ENCODE data around the gene APOE.

APOE gene

DNA sequence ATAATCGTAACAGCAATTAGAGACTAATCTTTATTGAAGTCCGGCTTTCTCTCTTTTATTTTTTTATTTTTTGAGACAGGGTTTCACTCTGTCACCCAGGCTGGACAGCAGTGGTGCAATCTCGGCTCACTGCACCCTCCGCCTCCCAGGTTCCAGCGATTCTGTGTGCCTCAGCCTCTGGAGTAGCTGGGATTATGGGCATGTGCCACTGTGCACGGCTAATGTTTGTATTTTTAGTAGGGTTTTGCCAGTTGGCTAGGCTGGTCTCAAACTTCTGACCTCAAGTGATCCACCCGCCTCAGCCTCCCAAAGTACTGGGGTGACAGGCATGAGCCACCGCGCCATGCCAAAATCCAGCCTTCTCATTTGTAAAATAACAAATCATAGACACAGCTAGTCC, 44.0 kb downstream of the APOE start (continued):
- TF ChIP-seq TSHZ2 (CRISPR knock-in tag; IDR thresholded peaks at IDR 0.05) (no peak), POU6F1 (CRISPR knock-in tag; IDR thresholded peaks at IDR 0.05; ENCODE audit: borderline replicate concordance, low read depth) (no peak)

- ATAC-seq: peak; percentile 45
- TF ChIP-seq GLIS3 (CRISPR knock-in tag; IDR thresholded peaks at IDR 0.05) (no peak), ARNTL (CRISPR knock-in tag; IDR thresholded peaks at IDR 0.05; ENCODE audit: borderline replicate concordance, low read depth) (no peak), ZFP30 (CRISPR knock-in tag; IDR thresholded peaks at IDR 0.05) (no peak)
Measured at GRCh38 chr19:44951179-44952159, 45.9 kb downstream of the APOE start.

- no peak for ATAC-seq
- TF ChIP-seq ISL1 (CRISPR knock-in tag; IDR thresholded peaks at IDR 0.05) (no peak), CREB5 (CRISPR knock-in tag; IDR thresholded peaks at IDR 0.05; ENCODE audit: low read depth) (no peak), ESRRG (CRISPR knock-in tag; IDR thresholded peaks at IDR 0.05) (no peak), ZNF565 (CRISPR knock-in tag; conservative IDR thresholded peaks at IDR 0.05; ENCODE audit: low read depth) (no peak), POU6F1 (CRISPR knock-in tag; IDR thresholded peaks at IDR 0.05; ENCODE audit: borderline replicate concordance, low read depth) (no peak), ZNF70 (CRISPR knock-in tag; IDR thresholded peaks at IDR 0.05) (no peak), OSR1 (CRISPR knock-in tag; IDR thresholded peaks at IDR 0.05) (no peak), TOX (CRISPR knock-in tag; IDR thresholded peaks at IDR 0.05; ENCODE audit: borderline replicate concordance) (no peak)
Measured at GRCh38 chr19:44954278-44954648, 48.7 kb downstream of the APOE start.

DNA sequence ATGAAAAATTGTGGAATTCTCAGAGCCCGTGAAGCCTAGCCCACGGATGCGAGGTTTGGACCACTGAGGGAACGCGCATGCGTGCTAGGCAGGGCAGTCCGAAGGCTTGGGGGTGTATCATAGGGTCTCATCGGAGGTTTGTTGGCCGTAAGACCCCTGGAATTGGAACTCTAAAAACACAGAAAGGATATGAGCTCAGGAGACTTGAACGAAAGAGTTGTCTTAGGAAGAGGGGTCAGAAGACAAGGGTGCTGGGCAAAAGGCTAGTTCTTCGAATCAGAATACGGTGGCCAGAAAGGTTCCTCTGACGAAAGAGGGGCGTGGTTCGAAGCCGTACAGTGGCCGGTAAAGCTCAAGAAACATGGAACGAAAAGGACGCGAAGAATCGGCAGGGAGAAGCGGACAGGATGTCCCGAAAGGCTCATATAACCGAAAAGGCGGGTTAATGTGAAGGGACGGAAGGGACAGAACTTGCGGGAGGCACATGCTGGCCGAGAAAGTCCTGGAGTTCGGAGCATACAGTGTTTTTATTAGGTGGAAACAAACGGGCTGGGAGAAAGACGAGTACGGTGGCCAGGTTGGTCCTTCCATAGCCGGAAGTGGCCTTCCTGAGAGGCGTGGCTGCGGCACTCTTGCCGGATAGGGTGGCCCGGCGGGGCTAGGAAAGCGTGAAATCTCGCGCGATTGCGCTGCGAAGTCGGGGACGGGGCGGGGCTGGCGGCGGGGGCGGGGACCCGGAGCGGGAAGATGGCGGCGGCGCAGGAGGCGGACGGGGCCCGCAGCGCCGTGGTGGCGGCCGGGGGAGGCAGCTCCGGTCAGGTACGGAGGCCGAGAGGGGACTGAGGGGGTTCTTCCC, 49.3 kb downstream of the APOE start, which contains the start of gene CLPTM1:
Gene CLPTM1 (plus strand): TSS at position 732 of the 856 bp plus-strand sequence. CDS start 16 bp downstream, at position 748.
- ATAC-seq: peak; percentile 95
- TF ChIP-seq ARNTL (CRISPR knock-in tag; IDR thresholded peaks at IDR 0.05; ENCODE audit: borderline replicate concordance, low read depth): no peak
- TF ChIP-seq TSHZ2 (CRISPR knock-in tag; IDR thresholded peaks at IDR 0.05): 0 out of 2 replicates have a peak, but pooled peaks have one; percentile 15
